Stimulated activated CD8-positive, alpha-beta memory T cell treated with anti-CD3 and anti-CD28 coated beads, Interleukin-7, amount 100 ng/mL, for 48 hours (primary cell): ENCODE measurements around the gene RGS17.

ENCODE experiments used
- DNase-seq, 2 donors: peaks; one replicate each; pipeline ENCODE4 v3.0.0-alpha.2; 2020; ENCODE audit warnings: low read depth in 1 of 2; ENCODE audit errors: extremely low read depth in 1 of 2

RGS17 gene

GRCh38 chr6:152959333-152959732 lies 171.7 kb downstream of the RGS17 start:
- no peak for DNase-seq

GRCh38 chr6:152957796-152958195 lies 173.3 kb downstream of the RGS17 start:
- no peak for DNase-seq
